Umbilical cord (tissue), 2 donors: Measurements from ENCODE around the gene ERC1. TPM values are rescaled to one million over a fixed set of nuclear protein-coding genes. Genes with fewer than 3 reads are reported as not detected.

Experiments
- DNase-seq: peaks from one replicate; pipeline ENCODE4 v3.0.0-alpha.2; 2015; ENCODE audit warnings: low spot score
- total RNA-seq: library from RNA; depleted of rRNA; stranded (reverse); fragments of >200 nt; gene quantifications from one replicate; pipeline ENCODE4 v1.2.3, GENCODE V29; 2014; ENCODE audit warnings: low replicate concordance; ENCODE audit not compliant: insufficient read depth

The ERC1 gene
- total RNA-seq = 124 TPM

DNA sequence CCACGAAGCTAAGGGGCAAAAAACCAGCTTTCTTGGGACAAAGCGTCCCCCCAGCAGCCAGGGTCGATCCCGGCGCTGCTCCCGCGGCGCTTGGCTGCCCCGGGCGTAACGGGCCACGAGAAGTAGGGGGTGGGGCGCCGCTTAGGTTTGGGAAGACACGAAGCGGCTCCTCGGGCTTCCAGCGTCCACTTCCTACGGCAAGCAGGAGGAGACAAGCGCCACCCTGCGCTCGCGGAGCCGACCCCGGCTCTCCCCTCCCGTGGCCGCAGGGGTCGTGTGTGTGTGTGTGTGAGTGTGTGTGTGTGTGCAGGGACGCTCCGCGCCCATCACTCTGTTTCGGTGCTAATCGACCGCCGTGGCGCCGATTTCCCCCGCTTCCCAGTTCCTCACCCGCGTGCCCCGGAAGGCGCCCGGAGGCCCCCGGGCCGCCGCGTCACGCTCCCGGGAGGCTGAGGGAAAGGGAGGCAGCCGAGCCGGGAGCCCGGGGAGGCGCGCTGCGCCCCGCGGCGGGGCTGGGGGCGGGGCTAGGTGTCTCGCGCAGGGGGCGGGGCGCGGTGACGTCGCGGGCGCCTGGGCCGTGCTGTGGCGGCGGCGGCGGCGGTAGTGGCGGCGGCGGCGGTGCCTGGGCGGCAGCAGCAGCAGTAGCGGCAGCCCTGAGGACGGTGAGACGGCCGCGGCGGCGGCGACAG, at the start of gene ERC1:
ERC1 (plus strand) TSS at position 563 of the 689 bp plus-strand sequence. CDS start 36,681 bp downstream, outside the sequence.
- DNase-seq = peak; percentile 91

DNA sequence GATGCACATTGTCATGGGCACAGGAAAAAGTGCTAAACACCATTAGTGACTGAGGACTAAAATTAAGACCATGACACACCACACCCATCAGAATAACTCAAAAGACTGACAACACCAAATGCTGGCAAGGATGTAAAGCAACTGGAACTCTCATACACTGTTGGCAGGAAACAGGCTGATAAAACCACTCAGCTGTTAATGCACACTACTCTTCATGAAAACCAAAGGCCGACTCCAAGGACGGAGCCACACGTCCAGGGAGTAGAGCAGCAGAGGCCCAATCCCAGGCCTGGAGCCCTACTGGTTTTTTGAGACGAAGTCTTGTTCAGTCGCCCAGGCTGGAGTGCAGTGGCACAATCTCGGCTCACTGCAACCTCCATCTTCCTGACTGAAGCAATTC, 48.0 kb upstream of the ERC1 start:
- no peak for DNase-seq

DNA sequence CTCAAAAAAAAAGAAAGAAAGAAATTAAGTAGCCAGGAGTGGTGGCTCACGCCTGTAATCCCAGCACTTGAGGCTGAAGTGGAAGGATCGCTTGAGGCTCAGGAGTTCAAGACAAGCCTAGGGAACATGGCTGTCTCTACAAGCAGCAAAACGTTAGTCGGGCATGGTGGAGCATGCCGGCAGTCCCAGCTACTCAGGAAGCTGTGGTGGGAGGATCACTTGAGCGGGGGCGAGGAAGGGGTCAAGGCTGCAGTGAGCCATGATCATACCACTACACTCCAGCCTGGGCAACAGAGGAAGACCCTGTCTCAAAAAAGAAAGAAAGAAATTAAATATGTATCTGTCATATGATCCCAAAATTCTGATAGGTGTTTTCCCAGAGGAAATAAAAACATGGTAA, 46.8 kb upstream of the ERC1 start:
- DNase-seq = no peak

DNA sequence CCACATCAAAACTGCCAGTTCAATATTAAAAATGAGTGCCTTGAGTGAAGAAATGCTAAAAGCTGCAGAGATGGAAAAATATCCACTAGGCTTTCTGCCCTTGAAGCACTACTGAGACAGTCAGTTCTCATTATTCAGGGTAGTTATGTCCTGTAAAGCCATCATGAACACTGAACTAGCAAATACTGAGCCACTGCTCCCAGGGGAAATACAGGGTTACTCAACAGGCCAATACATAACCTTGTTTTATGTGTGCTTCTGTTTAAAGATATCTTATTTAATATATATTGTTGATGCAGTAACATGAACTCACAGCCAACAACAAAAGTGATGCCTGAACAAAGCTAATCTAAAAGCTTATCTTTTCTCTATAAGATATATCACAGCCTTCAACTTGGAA, 44.8 kb upstream of the ERC1 start:
- DNase-seq = no peak

DNA sequence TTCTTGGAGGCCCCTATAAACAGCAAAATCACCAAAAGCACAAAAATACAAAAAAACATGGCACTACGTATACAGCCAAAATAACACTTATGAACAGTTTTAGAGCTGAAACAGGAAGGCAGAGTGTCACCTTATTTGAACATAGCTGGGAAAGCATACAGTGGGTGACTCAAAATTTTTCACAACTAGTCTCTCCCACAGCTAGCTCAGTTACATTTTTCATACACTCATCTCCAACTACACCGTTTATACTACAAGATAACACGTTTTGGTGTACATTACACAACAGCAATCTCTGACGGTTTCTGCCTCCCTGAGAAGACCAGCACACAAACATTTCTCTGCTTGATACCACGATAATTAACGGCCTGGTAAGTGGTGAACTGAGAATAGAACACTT, 44.4 kb upstream of the ERC1 start:
- no peak for DNase-seq

DNA sequence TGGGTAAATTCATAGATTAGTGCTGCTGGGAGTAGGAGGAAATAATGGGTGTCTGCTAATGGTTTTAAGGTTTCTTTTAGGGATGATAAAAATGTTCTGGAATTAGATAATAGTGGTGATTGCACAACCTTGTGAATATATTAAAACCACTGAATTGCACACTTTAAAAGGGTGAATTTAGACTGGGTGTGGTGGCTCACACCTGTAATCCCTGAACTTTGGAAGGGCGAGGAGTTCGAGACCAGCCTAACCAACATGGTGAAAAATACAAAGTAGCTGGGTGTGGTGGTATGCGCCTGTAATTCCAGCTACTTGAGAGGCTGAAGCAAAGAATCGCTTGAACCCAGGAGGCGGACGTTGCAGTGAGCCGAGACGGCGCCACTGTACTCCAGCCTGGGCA, 42.8 kb upstream of the ERC1 start:
- DNase-seq = no peak

DNA sequence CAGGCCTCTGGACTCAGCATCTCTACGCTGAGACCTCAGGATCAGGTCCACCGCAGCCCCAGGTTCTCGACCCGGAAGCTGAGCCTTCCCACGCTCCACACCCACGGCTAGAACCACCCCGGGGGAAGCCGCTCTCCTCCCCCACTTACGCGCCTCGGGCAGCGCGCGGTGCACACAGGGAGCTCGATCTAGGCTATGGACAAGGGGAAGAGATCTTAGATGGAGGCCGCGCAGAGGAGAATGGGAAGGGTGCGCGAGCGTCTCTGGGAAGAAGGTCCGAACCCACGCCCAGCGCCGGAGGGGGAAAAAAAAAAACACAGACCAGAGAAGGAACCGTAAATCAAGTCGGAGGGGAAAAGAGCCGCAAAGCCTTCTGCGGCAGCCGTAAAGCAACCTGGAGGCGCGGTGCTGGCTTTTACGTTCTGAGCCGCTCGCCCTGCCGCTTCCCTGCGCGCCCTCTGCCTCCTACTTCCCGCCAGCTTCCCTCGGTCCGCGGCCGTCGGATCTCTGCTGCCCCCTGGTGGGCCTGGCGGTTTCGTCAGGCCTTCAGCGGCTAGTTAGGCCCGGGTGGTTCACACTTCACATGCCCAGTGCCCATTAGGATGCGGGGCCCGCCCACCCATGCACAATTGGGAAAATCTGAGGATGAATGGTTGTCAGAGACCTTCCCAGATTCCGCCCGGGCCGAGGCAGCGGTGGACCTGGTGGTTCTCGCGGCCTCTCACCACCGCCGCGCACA, 41.4 kb upstream of the ERC1 start, which contains the start of gene RAD52:
RAD52 (minus strand) TSS at position 242 of the 739 bp plus-strand sequence. CDS start 16,636 bp downstream, outside the sequence.
- DNase-seq = peak; percentile 100

DNA sequence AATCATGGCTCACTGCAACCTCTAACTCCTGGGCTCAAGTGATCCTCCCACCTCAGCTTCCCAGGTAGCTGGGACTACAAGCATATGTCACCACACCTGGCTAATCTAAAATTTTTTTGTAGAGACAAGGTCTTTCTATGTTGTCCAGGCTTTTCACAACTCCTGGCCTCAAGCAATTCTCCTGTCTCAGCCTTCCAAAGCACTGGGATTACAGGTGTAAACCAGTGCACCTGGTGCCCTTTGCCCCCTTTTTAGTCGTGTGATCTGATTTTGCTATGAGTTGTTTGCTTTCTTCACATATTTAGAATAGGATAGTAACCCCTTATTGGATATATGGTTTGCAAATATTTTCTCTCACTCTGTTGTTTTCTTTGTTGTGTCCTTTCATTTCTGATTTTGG, 39.8 kb upstream of the ERC1 start:
- no peak for DNase-seq

DNA sequence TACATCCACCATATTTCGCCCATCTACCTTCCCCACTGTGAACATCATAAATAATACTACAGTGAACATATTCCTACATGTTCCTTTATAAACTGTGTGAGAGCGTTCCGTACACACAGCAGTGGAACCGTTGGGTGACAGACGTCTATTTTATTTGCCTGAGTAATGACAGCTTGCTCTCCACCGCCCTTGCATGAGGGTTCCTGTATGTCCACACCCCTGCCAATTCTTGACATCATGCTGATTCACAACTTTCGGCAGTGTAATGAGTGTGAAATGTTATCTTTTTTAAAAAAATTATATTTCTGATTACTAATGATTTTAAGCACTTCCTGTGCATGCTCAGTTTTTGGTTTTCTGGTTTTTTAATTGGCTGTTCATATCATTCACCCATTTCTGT, 37.2 kb upstream of the ERC1 start:
- DNase-seq = no peak

DNA sequence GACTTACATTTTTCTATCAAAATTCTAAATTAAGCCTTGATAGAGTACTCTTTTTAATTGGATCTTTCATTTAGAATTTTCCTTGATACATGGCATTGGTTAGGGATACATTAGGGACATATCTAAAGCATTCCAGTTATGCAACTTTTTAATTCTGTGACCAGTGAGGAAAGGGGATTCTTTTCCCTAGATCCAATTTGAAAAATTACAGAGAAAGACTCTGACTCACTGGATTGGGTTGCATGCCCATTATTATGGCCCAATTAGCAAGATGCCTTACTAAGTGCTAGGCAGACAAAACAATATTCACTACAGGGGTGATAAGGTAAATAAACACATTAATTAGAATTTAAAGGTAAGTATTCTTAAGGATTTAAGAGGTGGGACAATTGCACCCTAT, 36.3 kb upstream of the ERC1 start:
- DNase-seq = no peak

DNA sequence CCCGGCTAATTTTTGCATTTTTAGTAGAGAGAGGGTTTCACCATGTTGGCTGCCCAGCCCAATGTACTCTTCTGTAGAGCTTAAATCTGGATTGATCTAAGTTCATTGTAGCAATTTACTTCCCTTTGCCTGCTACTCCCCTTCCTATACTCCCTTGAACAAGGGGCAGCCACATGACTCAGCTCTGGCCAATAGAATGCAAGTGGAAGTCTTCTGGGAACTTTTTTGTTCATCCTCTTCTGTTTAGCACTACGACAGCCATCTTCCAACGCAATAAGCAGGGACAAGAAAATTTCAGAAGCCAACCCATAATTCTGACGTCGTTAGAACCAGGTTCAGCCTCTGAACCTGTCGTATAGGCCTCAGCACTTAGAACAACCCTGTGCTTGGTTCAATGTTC, 35.1 kb upstream of the ERC1 start:
- DNase-seq = no peak

DNA sequence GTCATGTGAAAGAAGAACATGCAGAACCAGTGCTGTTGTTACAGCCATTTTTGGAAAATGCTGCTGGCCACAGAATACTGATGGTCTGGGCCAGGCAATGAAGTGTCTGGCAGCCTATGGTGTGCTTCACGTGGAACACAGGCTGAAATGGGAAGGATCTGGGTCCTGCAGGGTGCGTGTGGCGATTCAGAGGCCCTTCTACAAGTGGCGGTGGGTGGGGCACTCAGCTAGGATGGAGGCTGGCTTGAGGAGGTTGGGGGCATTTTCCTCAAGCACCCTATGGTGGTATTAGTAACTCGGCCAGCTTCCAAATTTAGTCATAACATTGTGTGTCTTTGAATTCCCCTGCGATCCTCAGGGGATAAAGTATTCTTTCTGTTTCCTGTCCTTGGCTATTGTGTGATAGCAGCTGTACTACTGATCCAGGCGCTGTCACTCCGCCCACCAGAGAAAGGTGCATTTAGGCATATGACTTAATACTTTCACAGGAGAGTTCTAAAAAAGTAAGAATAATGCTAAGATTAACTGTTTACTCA, 32.4 kb upstream of the ERC1 start:
- DNase-seq = no peak

DNA sequence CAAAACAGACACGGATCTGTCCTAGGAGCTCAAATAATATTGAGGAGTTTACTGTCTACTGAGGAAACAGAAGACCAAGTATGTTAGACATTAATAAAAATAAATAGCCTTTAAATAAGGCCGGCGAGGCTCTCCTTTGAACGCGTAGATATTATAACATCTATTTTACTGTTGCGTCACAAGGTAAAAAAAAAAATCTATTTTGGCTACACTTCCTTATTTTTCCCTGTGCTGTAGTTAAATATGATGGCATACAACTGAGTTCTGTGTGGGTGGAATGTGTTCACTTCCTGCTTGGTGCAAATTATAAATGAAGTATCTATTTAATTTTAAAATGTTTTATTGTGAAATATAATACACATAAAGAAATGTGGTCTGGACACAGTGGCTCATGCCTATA, 24.3 kb upstream of the ERC1 start:
- DNase-seq = no peak

DNA sequence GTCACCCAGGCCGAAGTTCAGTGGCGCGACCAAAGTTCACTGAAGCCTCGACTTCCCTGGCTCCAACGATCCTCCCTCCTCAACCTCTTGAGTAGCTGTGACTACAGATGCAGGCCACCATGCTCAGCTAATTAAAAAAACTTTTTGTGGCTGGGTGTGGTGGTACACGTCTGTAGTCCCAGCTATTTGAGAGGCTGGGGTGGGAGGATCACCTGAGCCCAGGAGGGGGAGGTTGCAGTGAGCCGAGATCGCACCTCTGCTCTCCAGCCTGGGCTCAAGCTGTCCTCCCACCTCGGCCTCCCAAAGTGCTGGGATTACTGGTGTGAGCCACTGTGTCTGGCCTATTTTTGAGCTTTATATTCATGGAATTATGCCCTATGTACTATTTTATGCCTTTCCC, 23.4 kb upstream of the ERC1 start:
- no peak for DNase-seq

DNA sequence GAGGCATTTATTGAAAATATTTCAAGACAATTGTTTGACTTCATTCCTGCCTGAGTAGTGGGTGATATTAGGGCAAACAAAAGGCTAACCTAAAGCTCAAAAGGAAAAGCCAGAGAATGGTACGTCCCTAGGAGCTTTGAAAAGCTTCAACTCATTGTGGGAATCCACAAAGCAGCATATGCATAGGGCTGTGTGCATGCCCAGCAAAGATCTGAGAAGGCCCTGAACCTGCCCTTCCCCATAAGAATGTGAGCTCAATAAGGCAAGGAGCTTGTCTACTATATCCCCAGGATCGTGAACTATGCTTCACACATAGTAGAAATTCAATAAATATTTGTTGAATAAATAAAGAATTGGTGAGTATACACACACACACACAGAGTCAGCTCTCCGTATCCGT, 22.5 kb upstream of the ERC1 start:
- DNase-seq = no peak

DNA sequence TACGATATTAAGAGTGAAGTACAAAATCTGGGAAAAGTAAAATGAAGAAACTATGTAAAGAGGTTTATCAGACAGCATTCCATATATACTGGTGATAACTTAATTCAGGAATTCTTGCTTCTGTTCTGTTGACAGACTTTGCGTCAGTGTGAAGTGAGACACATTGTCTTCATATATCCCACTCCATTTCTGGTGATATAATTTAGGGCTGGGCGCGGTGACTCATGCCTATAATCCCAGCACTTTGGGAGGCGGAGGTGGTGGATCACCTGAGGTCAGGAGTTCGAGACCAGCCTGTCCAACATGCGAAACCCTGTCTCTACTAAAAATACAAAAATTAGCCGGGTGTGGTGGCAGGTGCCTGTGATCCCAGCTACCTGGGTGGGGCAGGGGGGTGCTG, 21.2 kb upstream of the ERC1 start:
- DNase-seq = no peak

DNA sequence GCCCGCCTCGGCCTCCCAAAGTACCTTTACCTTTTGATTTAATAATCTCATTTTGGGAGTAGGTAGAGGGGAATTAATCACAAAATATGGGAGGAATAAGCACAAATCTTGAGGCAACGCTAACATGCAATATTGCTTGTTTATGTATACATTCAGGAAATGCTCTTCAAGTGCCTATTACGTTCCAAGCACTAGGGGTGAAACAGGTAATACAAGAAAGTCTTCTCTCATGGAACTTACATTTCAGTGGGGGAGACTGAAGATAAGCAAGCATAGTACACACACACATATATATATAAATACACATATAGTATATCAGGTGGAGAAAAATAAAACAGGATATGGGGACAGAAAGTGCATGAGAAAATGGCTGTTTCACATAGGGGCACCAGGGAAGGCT, 19.0 kb upstream of the ERC1 start:
- no peak for DNase-seq

DNA sequence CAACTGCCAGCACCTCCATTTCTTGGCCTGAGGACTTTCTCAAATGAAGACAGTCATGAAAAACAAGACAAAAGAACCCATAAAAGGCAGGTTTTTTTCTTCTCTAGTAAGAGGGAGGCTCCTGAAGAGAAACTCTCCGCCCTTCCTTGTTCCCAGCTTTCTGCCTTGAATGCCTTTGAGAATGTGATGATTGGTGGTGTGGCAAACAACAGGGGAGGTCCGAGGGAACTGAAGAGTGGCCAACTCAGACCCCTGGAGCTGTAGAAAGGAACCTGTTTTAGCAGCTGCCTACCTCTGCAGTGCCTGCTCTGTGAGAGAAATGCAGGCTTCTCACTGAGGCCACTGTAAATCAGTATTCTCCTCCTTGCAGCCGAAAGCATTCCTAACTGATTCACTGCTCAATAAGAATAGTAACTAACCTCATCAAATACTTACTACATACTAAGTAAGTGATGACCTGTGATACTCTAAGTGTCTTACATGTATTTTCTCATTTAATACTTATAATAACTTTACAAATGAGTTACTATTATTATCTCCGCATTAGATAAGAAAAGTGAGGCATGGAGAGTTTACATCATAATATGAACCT, 16.7 kb upstream of the ERC1 start:
- DNase-seq = no peak

DNA sequence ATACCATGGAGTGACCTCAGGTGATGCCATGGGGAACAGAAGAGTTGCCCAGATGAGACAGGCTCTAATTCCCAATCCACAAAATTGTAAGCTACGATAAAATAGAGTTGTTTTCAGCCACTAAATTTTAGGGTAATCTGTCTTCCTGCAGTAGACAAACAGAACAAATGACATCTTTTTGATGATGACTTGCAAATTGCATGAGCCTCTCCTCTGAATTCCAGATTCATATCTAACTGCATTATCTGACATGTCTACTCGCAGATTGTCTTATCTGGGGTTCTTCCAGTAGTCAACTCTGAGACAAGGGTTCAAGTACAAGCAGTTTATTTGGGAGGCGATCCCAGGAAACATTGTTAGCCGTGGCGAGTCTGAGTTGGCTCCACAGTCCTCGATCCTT, 14.4 kb upstream of the ERC1 start:
- DNase-seq = no peak

DNA sequence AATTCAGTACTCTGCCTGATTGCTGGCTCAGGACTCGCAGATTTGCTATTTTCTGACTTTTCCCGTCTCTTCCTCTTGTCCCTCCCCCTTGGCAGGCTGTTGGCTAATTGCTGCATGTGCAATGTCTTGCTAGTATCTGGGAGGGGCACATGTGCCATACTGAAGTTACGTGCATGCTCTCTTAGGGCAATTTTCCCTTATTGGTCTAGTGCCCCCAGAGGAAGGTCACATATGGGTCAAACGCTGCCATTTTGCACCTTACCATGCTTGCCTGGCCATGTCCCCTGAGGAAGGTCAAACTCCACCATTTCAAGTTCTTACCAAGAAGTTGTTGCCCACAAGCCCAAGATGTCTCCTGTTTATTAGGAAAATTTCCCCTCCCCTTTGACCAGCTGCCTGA, 13.9 kb upstream of the ERC1 start:
- no peak for DNase-seq

DNA sequence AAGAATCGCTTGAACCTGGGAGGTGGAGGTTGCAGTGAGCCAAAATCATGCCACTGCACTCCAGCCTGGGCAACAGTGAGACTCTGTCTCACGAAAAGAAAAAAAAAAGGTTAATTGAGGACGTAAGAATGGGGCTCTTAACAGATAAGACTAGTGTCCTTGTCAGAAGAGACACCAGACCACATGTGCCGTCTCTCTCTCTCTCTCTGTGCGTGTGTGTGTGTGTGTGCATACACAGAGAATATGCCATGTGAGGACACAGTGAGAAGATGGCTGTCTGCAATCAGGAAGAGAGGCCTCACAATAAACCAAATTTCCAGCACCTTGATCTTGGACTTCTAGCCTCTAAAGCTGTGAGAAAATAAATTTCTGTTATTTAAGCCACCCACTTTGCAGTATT, 11.7 kb upstream of the ERC1 start:
- no peak for DNase-seq

DNA sequence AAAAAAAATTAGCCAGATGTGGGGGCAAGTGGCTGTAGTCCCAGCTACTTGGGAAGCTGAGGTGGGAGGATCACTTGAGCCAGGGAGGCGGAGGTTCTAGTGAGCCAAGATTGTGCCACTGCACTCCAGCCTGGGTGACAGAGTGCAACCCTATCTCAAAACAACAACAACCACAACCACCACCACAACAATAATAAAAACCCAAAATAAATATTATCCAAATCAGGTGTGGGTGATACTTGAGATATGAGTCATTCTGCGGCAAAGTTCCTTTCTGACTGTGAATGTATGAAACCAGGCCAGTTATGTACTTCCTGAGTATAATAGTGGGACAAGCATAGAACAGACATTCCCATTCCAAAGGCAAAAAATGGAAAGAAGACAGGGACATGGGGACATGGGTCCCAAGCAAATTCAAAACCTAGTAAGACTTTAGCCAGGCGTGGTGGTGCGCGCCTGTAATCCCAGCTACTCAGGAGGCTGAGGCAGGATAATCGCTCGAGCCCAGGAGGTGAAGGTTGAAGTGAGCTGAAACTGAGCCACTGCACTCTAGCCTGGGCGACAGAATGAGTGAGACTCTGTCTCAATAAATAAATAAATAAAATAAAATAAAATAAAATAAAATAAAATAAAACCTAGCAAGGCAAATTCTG, 9.7 kb upstream of the ERC1 start:
- no peak for DNase-seq
